ENCODE data around the gene EEPD1.
"Not testable (repeated sequence)": the region's sequence is repeated elsewhere in the genome, so short reads cannot be mapped to it uniquely, and the experiment has no call there.

The EEPD1 gene

DNA sequence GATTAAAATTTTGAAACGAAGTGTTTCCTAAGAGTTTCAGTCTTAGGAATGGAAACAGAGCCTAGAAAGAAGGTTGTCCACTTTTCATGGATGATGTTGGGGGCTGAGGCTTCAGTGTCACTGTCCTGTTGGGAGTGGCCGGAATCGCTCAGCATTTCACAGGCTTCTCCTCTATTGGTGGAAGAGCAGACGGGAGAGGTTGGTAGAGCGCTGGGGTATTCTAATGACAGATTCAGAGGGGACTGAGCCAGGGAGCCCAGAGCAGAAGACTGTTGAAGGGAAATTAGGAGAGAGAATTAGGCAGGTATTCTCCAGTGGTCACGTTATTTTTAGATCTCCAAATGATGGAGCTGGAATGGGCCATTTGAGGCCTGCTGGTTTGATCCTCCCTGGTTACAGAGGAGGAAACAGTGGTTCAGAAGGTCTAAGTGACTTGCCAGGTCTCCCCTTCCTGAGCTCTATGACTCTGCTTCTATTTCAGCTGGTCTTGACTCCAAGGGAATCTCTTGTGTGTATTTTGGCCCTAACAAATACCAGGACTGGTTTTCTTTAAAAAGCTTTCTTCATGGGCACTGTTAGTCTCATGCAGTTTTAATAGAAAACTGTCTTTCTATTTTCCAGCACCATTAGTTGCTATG, 35.7 kb upstream of the EEPD1 start:
- H3K4me1 ChIP-seq (ENCODE audit: insufficient read depth, low read length), result no peaks in the 10 kb centered on the region
- H2AFZ ChIP-seq (ENCODE audit: low read depth, low read length), result no peak overlapping the region
- H3K36me3 ChIP-seq (ENCODE audit: insufficient read depth, low read length), result no peaks in the 10 kb centered on the region
- no peak overlapping the region for H3K4me3 ChIP-seq (ENCODE audit: low read length)
- peaks cover 3% of the 10 kb centered on the region for H3K27me3 ChIP-seq (ENCODE audit: insufficient read depth, low read length)
- no peaks in the 10 kb centered on the region for H3K9me3 ChIP-seq (ENCODE audit: low read length)

- Histone ChIP-seq H3K27me3 (ENCODE audit: insufficient read depth, low read length) (peaks cover 3% of the 10 kb centered on the region), H3K9me3 (ENCODE audit: low read length) (no peaks in the 10 kb centered on the region), H3K36me3 (ENCODE audit: insufficient read depth, low read length) (no peaks in the 10 kb centered on the region), H3K4me3 (ENCODE audit: low read length) (no peak overlapping the region), H2AFZ (ENCODE audit: low read depth, low read length) (no peak overlapping the region), H3K4me1 (ENCODE audit: insufficient read depth, low read length) (no peaks in the 10 kb centered on the region)
Observed at GRCh38 chr7:36118344-36118743, 34.7 kb upstream of the EEPD1 start.

GRCh38 chr7:36119005-36119706, 33.9 kb upstream of the EEPD1 start:
- Histone ChIP-seq H3K4me1 (ENCODE audit: insufficient read depth, low read length) (no peaks in the 10 kb centered on the region), H2AFZ (ENCODE audit: low read depth, low read length) (no peak overlapping the region)

DNA sequence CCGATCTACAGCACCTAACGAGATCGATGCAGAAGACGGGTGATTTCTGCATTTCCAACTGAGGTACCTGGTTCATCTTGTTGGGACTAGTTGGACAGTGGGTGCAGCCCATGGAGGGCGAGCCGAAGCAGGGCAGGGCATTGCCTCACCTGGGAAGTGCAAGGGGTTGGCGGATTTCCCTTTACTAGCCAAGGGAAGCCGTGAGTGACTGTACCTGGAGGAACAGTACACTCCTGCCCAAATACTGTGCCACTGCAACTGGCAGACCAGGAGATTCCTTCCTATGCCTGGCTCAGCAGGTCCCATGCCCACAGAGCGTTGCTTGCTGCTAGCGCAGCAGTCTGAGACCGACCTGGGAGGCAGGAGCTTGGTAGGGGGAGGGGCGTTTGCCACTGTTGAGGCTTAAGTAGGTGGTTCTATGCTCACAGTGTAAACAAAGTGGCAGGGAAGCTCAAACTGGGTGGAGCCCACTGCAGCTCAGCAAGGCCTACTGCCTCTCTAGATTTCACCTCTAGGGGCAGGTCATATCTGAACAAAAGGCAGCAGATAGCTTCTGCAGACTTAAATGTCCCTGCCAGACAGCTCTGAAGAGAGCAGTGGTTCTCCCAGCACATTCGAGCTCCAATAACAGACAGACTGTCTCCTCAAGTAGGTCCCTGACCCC, 32.9 kb upstream of the EEPD1 start:
- not testable (repeated sequence) for H3K36me3 ChIP-seq (ENCODE audit: insufficient read depth, low read length); H3K4me3 ChIP-seq (ENCODE audit: low read length); H3K4me1 ChIP-seq (ENCODE audit: insufficient read depth, low read length); H2AFZ ChIP-seq (ENCODE audit: low read depth, low read length); H3K9me3 ChIP-seq (ENCODE audit: low read length); H3K27me3 ChIP-seq (ENCODE audit: insufficient read depth, low read length)

More at GRCh38 chr7:36119005-36119706, 33.9 kb upstream of the EEPD1 start:
- Histone ChIP-seq H3K4me3 (ENCODE audit: low read length) (no peak overlapping the region), H3K27me3 (ENCODE audit: insufficient read depth, low read length) (peaks cover 3% of the 10 kb centered on the region), H3K9me3 (ENCODE audit: low read length) (no peaks in the 10 kb centered on the region), H3K36me3 (ENCODE audit: insufficient read depth, low read length) (no peaks in the 10 kb centered on the region)

GRCh38 chr7:36125630-36126029, 27.4 kb upstream of the EEPD1 start:
- not testable (repeated sequence) for H3K27me3 ChIP-seq (ENCODE audit: insufficient read depth, low read length); H3K4me3 ChIP-seq (ENCODE audit: low read length); H3K36me3 ChIP-seq (ENCODE audit: insufficient read depth, low read length); H3K9me3 ChIP-seq (ENCODE audit: low read length); H2AFZ ChIP-seq (ENCODE audit: low read depth, low read length); H3K4me1 ChIP-seq (ENCODE audit: insufficient read depth, low read length)

DNA sequence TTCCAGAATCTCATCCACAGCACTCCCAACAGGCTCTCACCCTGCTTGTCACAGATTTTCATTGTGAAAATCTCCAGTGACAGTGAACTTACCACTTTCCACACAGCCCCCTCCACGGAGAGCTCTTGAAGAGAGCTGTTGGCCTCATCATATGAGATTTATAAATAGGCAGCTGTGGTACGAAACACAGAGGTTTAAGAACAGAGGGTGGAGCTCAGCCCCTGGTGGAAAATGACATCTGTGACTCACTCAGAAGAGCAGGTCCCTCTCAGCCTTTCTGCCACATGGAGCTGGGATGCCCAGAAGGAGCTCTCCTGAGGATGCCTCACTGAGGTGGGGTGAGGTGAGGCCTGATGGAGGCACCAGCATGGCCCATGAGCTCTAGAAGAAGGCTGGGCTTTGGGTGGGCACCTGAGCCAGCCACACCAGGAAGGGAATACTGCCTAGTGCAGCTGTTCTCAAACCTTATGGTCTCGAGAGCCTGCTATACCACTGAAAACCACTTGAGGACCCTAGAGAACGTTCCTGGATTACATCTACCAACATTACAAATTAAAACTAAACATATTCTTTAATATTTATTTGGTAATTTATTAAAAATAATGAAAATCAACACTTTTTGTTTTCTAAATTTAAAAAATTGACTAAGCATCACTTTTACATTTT, 25.8 kb upstream of the EEPD1 start:
- no peak overlapping the region for H3K4me3 ChIP-seq (ENCODE audit: low read length)
- no peak overlapping the region for H2AFZ ChIP-seq (ENCODE audit: low read depth, low read length)
- no peaks in the 10 kb centered on the region for H3K9me3 ChIP-seq (ENCODE audit: low read length)
- H3K4me1 ChIP-seq (ENCODE audit: insufficient read depth, low read length), result no peaks in the 10 kb centered on the region
- H3K27me3 ChIP-seq (ENCODE audit: insufficient read depth, low read length), result no peaks in the 10 kb centered on the region
- no peaks in the 10 kb centered on the region for H3K36me3 ChIP-seq (ENCODE audit: insufficient read depth, low read length)

GRCh38 chr7:36128448-36129047, 24.5 kb upstream of the EEPD1 start:
- no peaks in the 10 kb centered on the region for H3K27me3 ChIP-seq (ENCODE audit: insufficient read depth, low read length)
- no peaks in the 10 kb centered on the region for H3K9me3 ChIP-seq (ENCODE audit: low read length)
- H3K36me3 ChIP-seq (ENCODE audit: insufficient read depth, low read length), result no peaks in the 10 kb centered on the region
- no peak overlapping the region for H3K4me3 ChIP-seq (ENCODE audit: low read length)
- no peaks in the 10 kb centered on the region for H3K4me1 ChIP-seq (ENCODE audit: insufficient read depth, low read length)
- no peak overlapping the region for H2AFZ ChIP-seq (ENCODE audit: low read depth, low read length)

GRCh38 chr7:36129048-36129534, 24.0 kb upstream of the EEPD1 start:
- H2AFZ ChIP-seq (ENCODE audit: low read depth, low read length), result no peak overlapping the region
- H3K4me1 ChIP-seq (ENCODE audit: insufficient read depth, low read length), result no peaks in the 10 kb centered on the region
- H3K27me3 ChIP-seq (ENCODE audit: insufficient read depth, low read length), result no peaks in the 10 kb centered on the region
- no peak overlapping the region for H3K4me3 ChIP-seq (ENCODE audit: low read length)
- peaks cover 1% of the 10 kb centered on the region for H3K9me3 ChIP-seq (ENCODE audit: low read length)
- H3K36me3 ChIP-seq (ENCODE audit: insufficient read depth, low read length), result no peaks in the 10 kb centered on the region

DNA sequence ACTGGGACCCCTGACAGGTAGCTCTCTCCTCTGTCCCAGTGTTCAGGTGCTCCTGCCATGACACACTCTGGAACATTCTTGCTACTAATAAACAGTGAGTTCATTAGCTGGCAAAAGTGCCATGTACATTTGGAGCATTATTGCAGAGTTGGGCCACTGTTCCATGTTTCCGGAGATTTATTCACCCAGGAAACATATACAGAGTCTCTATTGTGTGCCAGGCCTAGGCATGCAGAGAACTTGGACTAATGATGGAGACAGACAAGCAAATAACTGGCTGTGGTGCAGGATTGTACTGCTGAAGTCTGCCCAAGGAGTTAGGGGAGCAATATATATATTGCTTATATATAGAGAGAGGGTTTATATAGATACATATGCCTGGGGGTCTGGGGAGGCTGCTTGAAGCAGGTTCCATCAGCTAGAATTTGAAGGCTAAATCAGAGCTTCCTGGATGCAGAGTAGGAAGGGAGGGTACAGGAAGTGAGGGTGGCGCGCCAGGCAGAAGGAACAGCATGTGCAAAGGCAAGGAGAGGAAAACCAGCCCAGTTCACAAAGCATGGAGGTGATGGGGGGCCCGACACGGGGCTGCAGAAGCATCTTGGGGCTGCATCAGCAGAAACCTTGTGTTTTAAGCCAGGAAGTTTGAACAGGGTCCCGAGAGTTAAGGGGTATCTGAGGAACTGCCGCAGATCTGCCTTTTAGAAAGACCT, 22.7 kb upstream of the EEPD1 start:
- H3K4me1 ChIP-seq (ENCODE audit: insufficient read depth, low read length), result no peaks in the 10 kb centered on the region
- no peak overlapping the region for H2AFZ ChIP-seq (ENCODE audit: low read depth, low read length)
- H3K9me3 ChIP-seq (ENCODE audit: low read length), result peaks cover 2% of the 10 kb centered on the region
- H3K27me3 ChIP-seq (ENCODE audit: insufficient read depth, low read length), result no peaks in the 10 kb centered on the region
- H3K36me3 ChIP-seq (ENCODE audit: insufficient read depth, low read length), result no peaks in the 10 kb centered on the region
- H3K4me3 ChIP-seq (ENCODE audit: low read length), result no peak overlapping the region

DNA sequence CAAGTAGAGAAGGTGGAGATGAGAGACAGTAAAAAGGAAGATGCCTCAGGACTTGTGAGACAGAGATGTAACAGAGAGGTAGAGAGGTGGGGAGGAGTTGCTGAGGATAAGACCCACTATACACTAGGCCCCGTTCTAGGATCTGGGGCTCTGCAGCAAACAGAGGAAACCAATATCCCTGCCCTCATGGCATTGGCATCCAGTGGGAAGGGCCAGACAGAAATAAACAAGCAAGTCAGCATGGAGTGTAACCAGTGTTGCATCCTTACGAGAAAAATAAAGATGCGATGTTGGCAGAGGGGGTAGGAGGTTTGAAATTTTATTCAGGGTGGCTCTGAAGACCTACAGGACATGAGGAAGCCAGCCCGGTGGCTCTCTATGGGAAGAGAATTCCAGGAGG, 22.0 kb upstream of the EEPD1 start:
- H3K9me3 ChIP-seq (ENCODE audit: low read length), result peaks cover 2% of the 10 kb centered on the region
- H2AFZ ChIP-seq (ENCODE audit: low read depth, low read length), result no peak overlapping the region
- no peaks in the 10 kb centered on the region for H3K27me3 ChIP-seq (ENCODE audit: insufficient read depth, low read length)
- H3K4me1 ChIP-seq (ENCODE audit: insufficient read depth, low read length), result no peaks in the 10 kb centered on the region
- no peak overlapping the region for H3K4me3 ChIP-seq (ENCODE audit: low read length)
- no peaks in the 10 kb centered on the region for H3K36me3 ChIP-seq (ENCODE audit: insufficient read depth, low read length)

- no peak overlapping the region for H2AFZ ChIP-seq (ENCODE audit: low read depth, low read length)
- no peaks in the 10 kb centered on the region for H3K27me3 ChIP-seq (ENCODE audit: insufficient read depth, low read length)
- no peaks in the 10 kb centered on the region for H3K36me3 ChIP-seq (ENCODE audit: insufficient read depth, low read length)
- no peak overlapping the region for H3K4me3 ChIP-seq (ENCODE audit: low read length)
- peaks cover 2% of the 10 kb centered on the region for H3K9me3 ChIP-seq (ENCODE audit: low read length)
- no peaks in the 10 kb centered on the region for H3K4me1 ChIP-seq (ENCODE audit: insufficient read depth, low read length)
Observed at GRCh38 chr7:36131499-36131898, 21.6 kb upstream of the EEPD1 start.

GRCh38 chr7:36132012-36132411, 21.0 kb upstream of the EEPD1 start:
- Histone ChIP-seq H3K4me3 (ENCODE audit: low read length) (no peak overlapping the region), H3K36me3 (ENCODE audit: insufficient read depth, low read length) (no peaks in the 10 kb centered on the region), H2AFZ (ENCODE audit: low read depth, low read length) (no peak overlapping the region), H3K4me1 (ENCODE audit: insufficient read depth, low read length) (no peaks in the 10 kb centered on the region), H3K9me3 (ENCODE audit: low read length) (peaks cover 2% of the 10 kb centered on the region), H3K27me3 (ENCODE audit: insufficient read depth, low read length) (no peaks in the 10 kb centered on the region)

All from neuron (in vitro differentiated cells).